ENCODE measurements around the gene NBR1.
A peak's percentile ranks its signal among the peaks of the same experiment; 100 is the strongest.
"Not testable (repeated sequence)": the region's sequence is repeated elsewhere in the genome, so short reads cannot be mapped to it uniquely, and the experiment has no call there.

Gene NBR1

GRCh38 chr17:43212641-43213490 lies 41.9 kb downstream of the NBR1 start:
- DNase-seq (ENCODE audit: low read depth in 2 of 2), result no peak

- DNase-seq (ENCODE audit: low read depth in 2 of 2), result no peak
Observed at GRCh38 chr17:43213545-43213944, 42.5 kb downstream of the NBR1 start.

GRCh38 chr17:43215341-43215740 lies 44.3 kb downstream of the NBR1 start:
- DNase-seq (ENCODE audit: low read depth in 2 of 2), result no peak

GRCh38 chr17:43216369-43216761 lies 45.4 kb downstream of the NBR1 start:
- no peak for DNase-seq (ENCODE audit: low read depth in 2 of 2)

- no peak for DNase-seq (ENCODE audit: low read depth in 2 of 2)
Observed at GRCh38 chr17:43216762-43217613, 46.0 kb downstream of the NBR1 start.

GRCh38 chr17:43217614-43218087 lies 46.6 kb downstream of the NBR1 start:
- peak in 1 of 2 donors; percentile 5 for DNase-seq (ENCODE audit: low read depth in 2 of 2)

- DNase-seq (ENCODE audit: low read depth in 2 of 2), result no peak
Observed at GRCh38 chr17:43219001-43219400, 48.0 kb downstream of the NBR1 start.

- no peak for DNase-seq (ENCODE audit: low read depth in 2 of 2)
Observed at GRCh38 chr17:43219746-43220380, 48.8 kb downstream of the NBR1 start.

- DNase-seq (ENCODE audit: low read depth in 2 of 2), result no peak
Observed at GRCh38 chr17:43220511-43221125, 49.6 kb downstream of the NBR1 start.

- DNase-seq (ENCODE audit: low read depth in 2 of 2), result no peak
Observed at GRCh38 chr17:43224146-43224705, 53.2 kb downstream of the NBR1 start.

GRCh38 chr17:43226393-43226792 lies 55.4 kb downstream of the NBR1 start:
- DNase-seq (ENCODE audit: low read depth in 2 of 2), result no peak

GRCh38 chr17:43228020-43228782 lies 57.2 kb downstream of the NBR1 start, which contains the start of gene CCDC200:
Gene CCDC200 (minus strand): TSS chr17:43228623. CDS start chr17:43228554, 69 bp downstream.
- not testable (repeated sequence) for DNase-seq (ENCODE audit: low read depth in 2 of 2)

- not testable (repeated sequence) for DNase-seq (ENCODE audit: low read depth in 2 of 2)
Observed at GRCh38 chr17:43231205-43232020, 60.4 kb downstream of the NBR1 start.

GRCh38 chr17:43232021-43232699 lies 61.1 kb downstream of the NBR1 start:
- DNase-seq (ENCODE audit: low read depth in 2 of 2), result not testable (repeated sequence)

GRCh38 chr17:43233263-43233662 lies 62.2 kb downstream of the NBR1 start:
- not testable (repeated sequence) for DNase-seq (ENCODE audit: low read depth in 2 of 2)

GRCh38 chr17:43233877-43234276 lies 62.9 kb downstream of the NBR1 start, which contains the start of gene RNU2-1:
Gene RNU2-1 (minus strand): TSS chr17:43233977.
- DNase-seq (ENCODE audit: low read depth in 2 of 2), result not testable (repeated sequence)

GRCh38 chr17:43239597-43239996 lies 68.6 kb downstream of the NBR1 start:
- DNase-seq (ENCODE audit: low read depth in 2 of 2), result not testable (repeated sequence)

- not testable (repeated sequence) for DNase-seq (ENCODE audit: low read depth in 2 of 2)
Observed at GRCh38 chr17:43240596-43241352, 69.8 kb downstream of the NBR1 start.
